Smooth muscle cell (in vitro differentiated cells): ENCODE results near the gene CCL19. TPM values are rescaled to one million over a fixed set of nuclear protein-coding genes. Genes with fewer than 3 reads are reported as not detected.

Source experiments
- DNase-seq: peaks from one replicate; lab custom pipeline; 2025; ENCODE audit not compliant: unreplicated experiment; lab: John Stamatoyannopoulos, UW
- H2AFZ ChIP-seq: fragments of 200-600 bp; sonication (generic); 2 replicates; pipeline ENCODE4 v1.6.0; 2016; ENCODE audit warnings: antibody characterized with exemption, low read depth, mild to moderate bottlenecking
- H3F3A ChIP-seq: fragments of 200-600 bp; sonication (generic); 2 replicates; pipeline ENCODE4 v1.6.0; 2017; ENCODE audit warnings: antibody characterized with exemption, low read depth
- H3K27ac ChIP-seq: fragments of 200-600 bp; sonication (generic); 2 replicates; pipeline ENCODE4 v1.5.1; 2016; ENCODE audit warnings: low read depth, mild to moderate bottlenecking
- H3K27me3 ChIP-seq: fragments of 200-600 bp; sonication (generic); 2 replicates; pipeline ENCODE4 v1.6.1; 2016; ENCODE audit warnings: low read depth, mild to moderate bottlenecking
- H3K36me3 ChIP-seq: fragments of 200-600 bp; sonication (generic); 2 replicates; pipeline ENCODE4 v1.5.1; 2016; ENCODE audit warnings: low read depth
- H3K4me1 ChIP-seq: fragments of 200-600 bp; sonication (generic); 2 replicates; pipeline ENCODE4 v1.5.1; 2016; ENCODE audit warnings: low read depth
- H3K4me2 ChIP-seq: fragments of 200-600 bp; sonication (generic); 2 replicates; pipeline ENCODE4 v1.6.0; 2016; ENCODE audit warnings: mild to moderate bottlenecking
- H3K4me3 ChIP-seq: fragments of 200-600 bp; sonication (generic); 2 replicates; pipeline ENCODE4 v1.5.1; 2016; ENCODE audit warnings: mild to moderate bottlenecking
- H3K79me2 ChIP-seq: fragments of 200-600 bp; sonication (generic); 2 replicates; pipeline ENCODE4 v1.6.0; 2016; ENCODE audit warnings: low read depth, mild to moderate bottlenecking
- H3K9ac ChIP-seq: fragments of 200-600 bp; sonication (generic); 2 replicates; pipeline ENCODE4 v1.6.0; 2016; ENCODE audit warnings: low read depth
- H3K9me3 ChIP-seq: fragments of 200-600 bp; sonication (generic); replicated peaks from 2 replicates; pipeline ENCODE4 v1.5.1; 2016; ENCODE audit warnings: low read depth
- H4K20me1 ChIP-seq: fragments of 200-600 bp; sonication (generic); 2 replicates; pipeline ENCODE4 v1.6.0; 2016; ENCODE audit warnings: low read depth
- CTCF ChIP-seq: fragments of 200-600 bp; sonication (generic); IDR thresholded peaks from 2 replicates; pipeline ENCODE4 v1.5.1; 2017; ENCODE audit warnings: borderline replicate concordance, mild to moderate bottlenecking, antibody characterized with exemption; ENCODE audit not compliant: insufficient read depth, poor library complexity, severe bottlenecking
- WGBS: methylation state at CpG from one replicate; pipeline ENCODE4 v1.1.7; 2016; ENCODE audit warnings: low lambda C conversion rate; 5-methylcytosine and 5-hydroxymethylcytosine counted together
- polyA plus RNA-seq: library from polyadenylated mRNA; unstranded; fragments of >200 nt; fragmentation: Nextera tagmentation; extraction: Ambion mirVana; gene quantifications from 2 replicates; pipeline ENCODE4 v1.2.1, GENCODE V29; 2016
- total RNA-seq: library from RNA; depleted of rRNA; stranded (reverse); fragments of >200 nt; gene quantifications from 2 replicates; pipeline ENCODE4 v1.2.3, GENCODE V29; 2014

The CCL19 gene
- total and polyA plus RNA-seq, 2 experiments from 2014 or later, result not detected

- H3K9ac ChIP-seq, result no peak overlapping the region
- H3K4me1 ChIP-seq, result no peaks in the 10 kb centered on the region
- WGBS, result 94% methylated on average over 3 of the region's 3 CpGs
- no peaks in the 10 kb centered on the region for H4K20me1 ChIP-seq
- no peak for DNase-seq
- no peaks in the 10 kb centered on the region for H3F3A ChIP-seq
- H3K36me3 ChIP-seq, result no peaks in the 10 kb centered on the region
- no peaks in the 10 kb centered on the region for H3K9me3 ChIP-seq
- H3K27ac ChIP-seq, result no peak overlapping the region
- H2AFZ ChIP-seq, result no peak overlapping the region
- no peaks in the 10 kb centered on the region for H3K27me3 ChIP-seq
- no peak for TF ChIP-seq CTCF
- no peaks in the 10 kb centered on the region for H3K79me2 ChIP-seq
- H3K4me2 ChIP-seq, result no peak overlapping the region
- H3K4me3 ChIP-seq, result no peak overlapping the region
Measured at GRCh38 chr9:34674440-34674839, 16.6 kb downstream of the CCL19 start.

- H3K4me3 ChIP-seq, result no peak overlapping the region
- DNase-seq, result no peak
- H3K9me3 ChIP-seq, result no peaks in the 10 kb centered on the region
- no peak for TF ChIP-seq CTCF
- H3K36me3 ChIP-seq, result no peaks in the 10 kb centered on the region
- H2AFZ ChIP-seq, result no peak overlapping the region
- H3K27ac ChIP-seq, result no peak overlapping the region
- peaks cover 3% of the 10 kb centered on the region for H3F3A ChIP-seq
- WGBS, result 47% methylated on average over 1 of the region's 1 CpG
- H3K4me2 ChIP-seq, result no peak overlapping the region
- no peaks in the 10 kb centered on the region for H3K27me3 ChIP-seq
- no peak overlapping the region for H3K9ac ChIP-seq
- H3K4me1 ChIP-seq, result peaks cover 3% of the 10 kb centered on the region
- no peaks in the 10 kb centered on the region for H4K20me1 ChIP-seq
- peaks cover 3% of the 10 kb centered on the region for H3K79me2 ChIP-seq
Measured at GRCh38 chr9:34671307-34671706, 19.8 kb downstream of the CCL19 start.

- Histone ChIP-seq H3K36me3 (no peaks in the 10 kb centered on the region), H4K20me1 (no peaks in the 10 kb centered on the region), H3K79me2 (peaks cover 5% of the 10 kb centered on the region), H3K4me2 (no peak overlapping the region), H3K27ac (no peak overlapping the region), H3K4me3 (no peak overlapping the region), H3F3A (peaks cover 3% of the 10 kb centered on the region), H3K27me3 (no peaks in the 10 kb centered on the region), H3K9ac (no peak overlapping the region), H3K9me3 (no peaks in the 10 kb centered on the region), H2AFZ (no peak overlapping the region), H3K4me1 (peaks cover 5% of the 10 kb centered on the region)
- 95% methylated on average over 5 of the region's 5 CpGs for WGBS
- no peak for TF ChIP-seq CTCF
- no peak for DNase-seq
Measured at GRCh38 chr9:34669809-34670562, 21.1 kb downstream of the CCL19 start.
